RWPE2 (cell line): ENCODE measurements around the gene JAKMIP2.

Experiments used
- ATAC-seq: fragments of 200-7000 bp; cut with Tn5 transposase; 3 replicates; pipeline ENCODE4 v1.9.1; 2021; ENCODE audit warnings: low read depth
- DNase-seq: peaks from one replicate; pipeline ENCODE4 v3.0.0-alpha.2; 2020; ENCODE audit warnings: low spot score
- H3K27ac ChIP-seq: fragments of 450-650 bp; 2 replicates; pipeline ENCODE4 v1.5.1; 2017; ENCODE audit warnings: mild to moderate bottlenecking; ENCODE audit not compliant: poor library complexity, severe bottlenecking
- H3K27me3 ChIP-seq: fragments of 250-450 bp; sonication (Bioruptor Pico); 2 replicates; pipeline ENCODE4 v1.5.1; 2021; ENCODE audit warnings: mild to moderate bottlenecking, moderate library complexity; ENCODE audit not compliant: insufficient read depth, poor library complexity, severe bottlenecking
- H3K36me3 ChIP-seq: fragments of 250-450 bp; sonication (Bioruptor Pico); 2 replicates; pipeline ENCODE4 v1.5.1; 2020; ENCODE audit warnings: low read depth, mild to moderate bottlenecking, moderate library complexity
- H3K4me1 ChIP-seq: fragments of 250-450 bp; sonication (Bioruptor Pico); 2 replicates; pipeline ENCODE4 v1.5.1; 2021; ENCODE audit warnings: mild to moderate bottlenecking, moderate library complexity; ENCODE audit not compliant: insufficient read depth, poor library complexity, severe bottlenecking
- H3K4me3 ChIP-seq: fragments of 250-450 bp; sonication (Bioruptor Pico); 2 replicates; pipeline ENCODE4 v1.5.1; 2021; ENCODE audit warnings: mild to moderate bottlenecking, moderate library complexity; ENCODE audit not compliant: severe bottlenecking
- H3K9me3 ChIP-seq: fragments of 250-450 bp; sonication (Bioruptor Pico); 2 replicates; pipeline ENCODE4 v1.5.1; 2021; ENCODE audit warnings: mild to moderate bottlenecking, moderate library complexity; ENCODE audit not compliant: severe bottlenecking
- TF ChIP-seq, protein P1 (sequence below): fragments of 450-650 bp; IDR thresholded peaks from one replicate; pipeline ENCODE4 v1.5.1; 2017; ENCODE audit warnings: mild to moderate bottlenecking, moderate library complexity; ENCODE audit not compliant: poor library complexity, severe bottlenecking

Gene JAKMIP2

DNA sequence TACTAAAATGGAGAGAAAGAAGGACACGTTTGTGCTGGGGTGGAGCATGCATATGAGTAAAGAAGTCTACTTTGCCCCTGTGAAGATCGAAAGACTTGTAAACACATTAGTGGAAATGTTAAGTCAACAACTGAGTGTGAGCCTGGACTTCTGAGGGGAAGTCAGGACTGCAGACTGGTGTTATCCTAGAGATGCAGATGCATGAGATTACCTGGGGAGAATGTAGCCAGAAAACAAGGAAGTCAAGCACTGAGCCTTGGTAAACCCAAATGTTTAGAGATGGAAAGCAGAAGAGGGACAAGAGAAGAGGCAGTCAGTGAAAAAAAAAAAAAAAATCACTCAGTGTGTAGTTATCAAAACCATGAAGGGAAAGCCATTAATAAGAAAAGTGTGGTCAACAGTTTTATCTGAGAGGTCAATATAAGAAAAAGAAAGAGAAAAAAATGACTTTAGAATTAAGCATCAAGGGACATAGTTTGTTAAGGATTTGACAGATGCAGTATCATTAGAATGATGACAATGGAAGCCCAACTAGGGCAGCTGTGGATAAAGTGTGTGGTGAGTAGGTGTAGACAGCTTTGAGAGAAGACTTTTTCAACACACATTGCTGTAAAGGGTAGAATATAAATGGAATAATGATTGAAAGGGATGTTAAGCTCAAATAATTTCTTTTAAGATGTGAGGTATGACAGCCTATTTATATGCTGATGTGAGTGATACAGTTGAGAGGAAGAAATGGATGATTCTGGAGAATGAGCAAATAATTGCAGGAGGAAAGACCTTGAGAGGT lies 22.2 kb downstream of the JAKMIP2 start:
- no peaks in the 10 kb centered on the region for H3K4me1 ChIP-seq
- peaks cover 6% of the 10 kb centered on the region for H3K27me3 ChIP-seq
- ATAC-seq = no peak
- no peaks in the 10 kb centered on the region for H3K9me3 ChIP-seq
- no peak for DNase-seq
- H3K36me3 ChIP-seq = no peaks in the 10 kb centered on the region
- no peak overlapping the region for H3K4me3 ChIP-seq
- H3K27ac ChIP-seq = no peak overlapping the region
- TF ChIP-seq, protein P1, sequence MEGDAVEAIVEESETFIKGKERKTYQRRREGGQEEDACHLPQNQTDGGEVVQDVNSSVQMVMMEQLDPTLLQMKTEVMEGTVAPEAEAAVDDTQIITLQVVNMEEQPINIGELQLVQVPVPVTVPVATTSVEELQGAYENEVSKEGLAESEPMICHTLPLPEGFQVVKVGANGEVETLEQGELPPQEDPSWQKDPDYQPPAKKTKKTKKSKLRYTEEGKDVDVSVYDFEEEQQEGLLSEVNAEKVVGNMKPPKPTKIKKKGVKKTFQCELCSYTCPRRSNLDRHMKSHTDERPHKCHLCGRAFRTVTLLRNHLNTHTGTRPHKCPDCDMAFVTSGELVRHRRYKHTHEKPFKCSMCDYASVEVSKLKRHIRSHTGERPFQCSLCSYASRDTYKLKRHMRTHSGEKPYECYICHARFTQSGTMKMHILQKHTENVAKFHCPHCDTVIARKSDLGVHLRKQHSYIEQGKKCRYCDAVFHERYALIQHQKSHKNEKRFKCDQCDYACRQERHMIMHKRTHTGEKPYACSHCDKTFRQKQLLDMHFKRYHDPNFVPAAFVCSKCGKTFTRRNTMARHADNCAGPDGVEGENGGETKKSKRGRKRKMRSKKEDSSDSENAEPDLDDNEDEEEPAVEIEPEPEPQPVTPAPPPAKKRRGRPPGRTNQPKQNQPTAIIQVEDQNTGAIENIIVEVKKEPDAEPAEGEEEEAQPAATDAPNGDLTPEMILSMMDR = no peak

DNA sequence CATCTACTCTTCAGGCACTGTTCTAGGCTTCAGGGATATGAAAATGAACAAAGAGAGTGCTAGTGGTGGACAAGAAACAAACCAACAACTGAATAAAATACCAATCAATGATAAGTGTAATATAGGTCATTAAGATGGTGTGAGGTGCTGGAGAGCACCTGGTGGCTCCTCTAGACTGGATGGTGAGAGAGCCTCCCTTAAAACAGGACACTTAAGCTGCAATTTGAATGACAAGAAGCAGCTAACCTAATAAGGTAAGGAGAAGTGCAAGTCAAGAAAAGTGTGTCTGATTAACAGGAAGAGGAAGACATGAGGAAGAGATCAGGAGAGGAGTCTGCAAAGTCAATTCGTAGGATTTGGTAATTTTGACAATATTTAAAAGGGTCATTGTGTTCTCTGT lies 23.1 kb downstream of the JAKMIP2 start:
- H3K27me3 ChIP-seq = peaks cover 6% of the 10 kb centered on the region
- H3K4me1 ChIP-seq = no peaks in the 10 kb centered on the region
- H3K4me3 ChIP-seq = no peak overlapping the region
- DNase-seq (no peak), ATAC-seq (no peak)
- no peaks in the 10 kb centered on the region for H3K9me3 ChIP-seq
- TF ChIP-seq, protein P1 = no peak
- H3K27ac ChIP-seq = no peak overlapping the region
- no peaks in the 10 kb centered on the region for H3K36me3 ChIP-seq

DNA sequence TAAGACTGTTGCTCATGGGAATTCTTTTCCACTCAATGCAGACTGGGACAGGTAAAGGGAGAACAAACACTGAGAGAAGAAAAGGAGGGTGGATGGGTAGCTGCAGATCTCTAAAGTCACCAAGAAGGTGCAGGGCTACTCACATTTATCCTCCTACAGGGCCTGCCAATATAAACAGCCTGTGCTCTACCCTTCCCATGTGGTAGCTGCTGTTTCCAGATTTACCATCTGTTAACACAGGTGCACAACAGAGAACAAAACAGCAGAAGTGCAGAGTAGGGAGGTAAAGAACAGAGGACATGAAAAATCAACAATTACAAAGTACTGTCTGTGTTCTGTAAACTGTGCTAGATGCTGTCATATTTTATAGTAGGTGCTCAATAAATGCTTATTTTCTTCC lies 26.0 kb downstream of the JAKMIP2 start:
- DNase-seq (no peak), ATAC-seq (no peak)
- TF ChIP-seq, protein P1 = no peak
- Histone ChIP-seq H3K27me3 (peaks cover 6% of the 10 kb centered on the region), H3K27ac (no peak overlapping the region), H3K36me3 (no peaks in the 10 kb centered on the region), H3K4me1 (no peaks in the 10 kb centered on the region), H3K4me3 (no peak overlapping the region), H3K9me3 (no peaks in the 10 kb centered on the region)

DNA sequence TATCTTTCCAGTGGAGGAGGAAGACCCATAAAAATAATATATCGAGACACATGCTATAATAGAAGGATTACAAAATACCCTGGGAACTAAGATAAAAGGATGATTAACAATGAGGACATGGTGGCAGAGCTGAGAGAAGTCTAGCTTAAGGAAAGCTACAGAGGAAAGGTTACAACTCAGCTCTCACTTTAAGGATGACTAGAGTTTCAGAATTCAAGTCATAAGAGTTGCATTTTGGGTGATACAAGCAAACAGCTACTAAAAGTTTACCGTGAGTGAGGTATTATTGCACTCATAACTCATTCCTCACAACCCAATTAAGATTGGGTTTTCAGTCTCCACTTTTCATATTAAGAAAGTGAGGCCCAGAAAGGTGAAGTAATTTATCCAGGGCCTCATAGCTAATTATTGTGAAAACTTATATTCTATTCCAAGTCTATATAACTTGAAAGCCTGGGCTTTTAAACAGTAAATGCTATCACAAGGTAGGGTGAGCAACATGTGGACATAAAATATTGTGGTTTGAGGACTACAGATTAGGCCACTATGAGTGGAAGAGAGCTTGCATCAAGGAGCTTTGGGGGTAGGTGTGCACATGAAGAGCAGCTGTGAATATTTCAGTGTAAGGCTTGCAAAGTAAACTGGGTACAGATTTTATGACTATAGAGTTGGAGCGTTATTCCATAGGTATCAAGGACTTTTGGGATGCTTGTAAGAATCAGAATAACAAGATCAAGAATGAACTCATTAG lies 28.0 kb downstream of the JAKMIP2 start:
- H3K27ac ChIP-seq = no peak overlapping the region
- ATAC-seq (no peak), DNase-seq (no peak)
- no peak overlapping the region for H3K4me3 ChIP-seq
- H3K36me3 ChIP-seq = no peaks in the 10 kb centered on the region
- TF ChIP-seq, protein P1 = no peak
- H3K4me1 ChIP-seq = no peaks in the 10 kb centered on the region
- H3K9me3 ChIP-seq = no peaks in the 10 kb centered on the region
- H3K27me3 ChIP-seq = no peaks in the 10 kb centered on the region
